NCI-H774 (cell line): ENCODE results near the gene AKNAD1.
"Not testable (repeated sequence)": the region's sequence is repeated elsewhere in the genome, so short reads cannot be mapped to it uniquely, and the experiment has no call there.

Experiments
- DNase-seq: peaks from one replicate; lab custom pipeline; 2025; lab: John Stamatoyannopoulos, UW

The AKNAD1 gene

GRCh38 chr1:108785264-108785663 is 71.6 kb downstream of the AKNAD1 start:
- no peak for DNase-seq

- DNase-seq = not testable (repeated sequence)
Observed at GRCh38 chr1:108781575-108781944, 75.3 kb downstream of the AKNAD1 start.

- DNase-seq = peak; percentile 39
Observed at GRCh38 chr1:108780937-108781574, 75.8 kb downstream of the AKNAD1 start.

GRCh38 chr1:108779455-108779854 is 77.4 kb downstream of the AKNAD1 start:
- DNase-seq = no peak

DNA sequence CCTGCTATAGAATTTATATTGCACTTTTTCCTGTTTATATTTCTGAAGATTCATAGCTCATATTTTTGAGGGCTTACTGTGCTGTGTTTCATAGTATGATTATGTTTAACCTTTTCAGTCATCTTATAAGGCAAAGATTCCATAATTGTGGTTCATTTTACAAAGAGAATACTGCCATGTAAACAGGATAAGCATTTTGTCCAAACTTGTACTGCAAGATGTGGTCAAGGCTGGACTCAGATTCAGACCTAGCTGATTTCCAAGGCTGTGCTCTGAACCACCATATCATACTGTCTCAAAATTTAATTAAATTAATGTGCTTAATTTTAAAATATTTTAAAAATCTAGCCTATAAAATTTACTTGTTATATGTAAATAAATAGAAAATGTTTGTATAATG is 79.1 kb downstream of the AKNAD1 start:
- no peak for DNase-seq

- no peak for DNase-seq
Observed at GRCh38 chr1:108767708-108768107, 89.2 kb downstream of the AKNAD1 start.

- DNase-seq = no peak
Observed at GRCh38 chr1:108767115-108767514, 89.8 kb downstream of the AKNAD1 start.
